ENCODE data around the gene NUP210. TPM values are rescaled to one million over a fixed set of nuclear protein-coding genes. Genes with fewer than 3 reads are reported as not detected.
"Not testable (repeated sequence)": the region's sequence is repeated elsewhere in the genome, so short reads cannot be mapped to it uniquely, and the experiment has no call there.

Gene NUP210
- total RNA-seq, 4 donors from 2014 or later = 9.8 to 24.6 (median 17.7) TPM

DNA sequence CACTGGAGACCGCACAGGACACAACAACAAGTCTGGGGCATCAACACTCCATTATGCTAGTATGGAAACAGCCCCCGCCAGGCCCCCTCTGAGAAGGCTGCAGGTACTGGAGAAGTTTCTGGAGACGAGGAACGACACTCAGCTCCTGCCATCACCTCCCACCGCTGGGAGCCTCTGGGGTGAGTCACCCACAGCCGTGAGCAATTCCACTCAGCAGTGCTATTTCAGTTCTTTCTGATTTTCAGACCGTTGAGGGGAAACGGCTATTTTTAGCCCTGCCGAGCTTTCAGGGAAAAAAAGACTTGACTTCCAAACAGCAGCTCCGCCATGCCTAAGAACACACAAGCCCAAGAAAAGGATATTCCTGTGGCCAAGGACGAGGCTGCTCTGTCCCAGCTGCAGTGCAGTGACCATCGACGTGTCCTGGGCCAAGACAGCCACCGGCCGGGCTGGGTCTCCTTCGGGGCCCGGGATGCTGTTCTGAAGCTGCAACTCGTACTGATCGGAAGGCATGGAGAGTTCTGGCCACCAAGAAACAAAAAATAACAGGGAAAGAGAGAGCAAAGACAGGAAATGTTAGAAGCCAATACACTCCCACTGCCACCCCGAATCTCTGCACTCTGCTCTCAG is 40.8 kb downstream of the NUP210 start:
- Histone ChIP-seq H3K4me1 (no peaks in the 10 kb centered on the region), H3K9me3 (no peaks in the 10 kb centered on the region), H3K36me3 (peaks cover 0 to 3% of the 10 kb centered on the region in 2 donors), H3K27me3 (no peaks in the 10 kb centered on the region), H3K27ac (no peak overlapping the region), H3K4me3 (replicated peaks in 1 of 3) (no peak overlapping the region)
- TF ChIP-seq, protein P1, sequence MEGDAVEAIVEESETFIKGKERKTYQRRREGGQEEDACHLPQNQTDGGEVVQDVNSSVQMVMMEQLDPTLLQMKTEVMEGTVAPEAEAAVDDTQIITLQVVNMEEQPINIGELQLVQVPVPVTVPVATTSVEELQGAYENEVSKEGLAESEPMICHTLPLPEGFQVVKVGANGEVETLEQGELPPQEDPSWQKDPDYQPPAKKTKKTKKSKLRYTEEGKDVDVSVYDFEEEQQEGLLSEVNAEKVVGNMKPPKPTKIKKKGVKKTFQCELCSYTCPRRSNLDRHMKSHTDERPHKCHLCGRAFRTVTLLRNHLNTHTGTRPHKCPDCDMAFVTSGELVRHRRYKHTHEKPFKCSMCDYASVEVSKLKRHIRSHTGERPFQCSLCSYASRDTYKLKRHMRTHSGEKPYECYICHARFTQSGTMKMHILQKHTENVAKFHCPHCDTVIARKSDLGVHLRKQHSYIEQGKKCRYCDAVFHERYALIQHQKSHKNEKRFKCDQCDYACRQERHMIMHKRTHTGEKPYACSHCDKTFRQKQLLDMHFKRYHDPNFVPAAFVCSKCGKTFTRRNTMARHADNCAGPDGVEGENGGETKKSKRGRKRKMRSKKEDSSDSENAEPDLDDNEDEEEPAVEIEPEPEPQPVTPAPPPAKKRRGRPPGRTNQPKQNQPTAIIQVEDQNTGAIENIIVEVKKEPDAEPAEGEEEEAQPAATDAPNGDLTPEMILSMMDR (IDR thresholded peaks at IDR 0.05) = no peak
- no peak for TF ChIP-seq POLR2A (IDR thresholded peaks at IDR 0.05)
- no peak for DNase-seq
- intact Hi-C loops (cut with DNase I) = no loop called here
- WGBS, 2 donors = 62 to 79% methylated on average over 20 of the region's 20 CpGs

DNA sequence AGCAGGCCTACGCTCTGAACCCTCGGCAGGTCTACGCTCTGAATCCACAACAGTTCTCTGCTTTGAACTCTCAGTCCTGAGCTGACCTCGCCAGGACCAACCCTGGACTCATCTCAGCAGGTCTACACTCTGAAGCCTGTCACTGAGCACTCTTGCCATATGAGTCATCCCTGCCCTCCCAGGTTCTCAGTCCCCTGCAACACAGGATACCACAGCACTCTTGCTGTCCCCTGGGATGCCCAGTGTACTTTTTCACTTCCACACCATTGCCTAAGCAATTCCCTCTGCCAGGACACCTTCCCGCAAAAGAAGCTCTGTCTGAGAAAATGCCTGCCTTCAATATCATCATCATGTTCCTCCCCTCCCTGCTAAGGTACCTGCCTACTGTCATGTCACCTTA is 42.0 kb downstream of the NUP210 start:
- H3K36me3 ChIP-seq = peaks cover under 1 to 3% of the 10 kb centered on the region in 2 donors
- no peaks in the 10 kb centered on the region for H3K9me3 ChIP-seq
- H3K4me3 ChIP-seq (replicated peaks in 1 of 3) = no peak overlapping the region
- no peaks in the 10 kb centered on the region for H3K4me1 ChIP-seq
- no peaks in the 10 kb centered on the region for H3K27me3 ChIP-seq
- no peak for TF ChIP-seq POLR2A (IDR thresholded peaks at IDR 0.05)
- TF ChIP-seq, protein P1 (IDR thresholded peaks at IDR 0.05) = no peak
- DNase-seq = no peak
- 94 to 98% methylated on average over 5 of the region's 5 CpGs for WGBS, 2 donors
- intact Hi-C loops (cut with DNase I) = no loop called here
- H3K27ac ChIP-seq = no peak overlapping the region

DNA sequence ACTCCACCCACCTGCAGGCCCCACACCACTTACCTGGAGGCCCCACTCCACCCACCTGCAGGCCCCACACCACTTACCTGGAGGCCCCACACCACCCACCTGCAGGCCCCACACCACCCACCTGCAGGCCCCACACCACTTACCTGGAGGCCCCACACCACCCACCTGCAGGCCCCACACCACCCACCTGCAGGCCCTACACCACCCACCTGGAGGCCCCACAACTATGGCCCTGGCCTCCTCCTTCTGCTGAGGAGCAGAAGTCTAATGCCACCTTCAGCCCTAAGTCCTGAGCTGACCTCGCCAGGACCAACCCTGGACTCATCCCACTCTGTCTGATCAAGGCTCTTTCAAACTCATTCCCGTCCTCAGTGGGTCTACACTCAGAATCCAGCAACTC is 42.4 kb downstream of the NUP210 start:
- H3K27me3 ChIP-seq; DNase-seq; H3K27ac ChIP-seq; H3K36me3 ChIP-seq; H3K4me3 ChIP-seq (replicated peaks in 1 of 3); H3K4me1 ChIP-seq; intact Hi-C loops (cut with DNase I); H3K9me3 ChIP-seq: not testable (repeated sequence)
- 100% methylated on average over 2 of the region's 2 CpGs for WGBS, 2 donors

DNA sequence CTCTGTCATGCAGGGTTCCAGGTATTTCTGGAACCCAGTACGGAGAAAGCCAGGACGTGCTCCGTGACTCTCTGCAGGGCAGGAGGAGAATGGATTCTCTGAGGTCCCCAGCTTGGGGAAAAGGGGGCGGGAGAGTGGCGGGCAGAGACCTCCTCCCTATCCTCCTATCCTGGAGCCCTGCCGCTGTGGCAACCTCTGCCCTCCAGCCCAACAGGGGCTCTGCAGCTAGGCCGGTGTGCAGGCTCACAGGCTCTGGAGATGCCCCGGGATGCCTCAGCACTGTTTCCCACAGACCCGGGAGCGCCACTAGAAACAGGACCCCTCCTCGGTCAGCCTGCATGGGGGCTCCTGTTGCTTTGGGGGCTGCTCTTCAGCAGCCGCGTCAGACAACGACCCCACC is 43.1 kb downstream of the NUP210 start:
- no peaks in the 10 kb centered on the region for H3K9me3 ChIP-seq
- H3K27ac ChIP-seq = no peak overlapping the region
- WGBS, 2 donors = 94 to 100% methylated on average over 7 to 9 of the region's 14 CpGs
- DNase-seq = no peak
- H3K36me3 ChIP-seq = peaks cover 3 to 9% of the 10 kb centered on the region in 2 donors
- no peaks in the 10 kb centered on the region for H3K4me1 ChIP-seq
- no peak overlapping the region for H3K4me3 ChIP-seq (replicated peaks in 1 of 3)
- no peaks in the 10 kb centered on the region for H3K27me3 ChIP-seq
- intact Hi-C loops (cut with DNase I) = no loop called here
- TF ChIP-seq, protein P1 (IDR thresholded peaks at IDR 0.05) = no peak
- no peak for TF ChIP-seq POLR2A (IDR thresholded peaks at IDR 0.05)

DNA sequence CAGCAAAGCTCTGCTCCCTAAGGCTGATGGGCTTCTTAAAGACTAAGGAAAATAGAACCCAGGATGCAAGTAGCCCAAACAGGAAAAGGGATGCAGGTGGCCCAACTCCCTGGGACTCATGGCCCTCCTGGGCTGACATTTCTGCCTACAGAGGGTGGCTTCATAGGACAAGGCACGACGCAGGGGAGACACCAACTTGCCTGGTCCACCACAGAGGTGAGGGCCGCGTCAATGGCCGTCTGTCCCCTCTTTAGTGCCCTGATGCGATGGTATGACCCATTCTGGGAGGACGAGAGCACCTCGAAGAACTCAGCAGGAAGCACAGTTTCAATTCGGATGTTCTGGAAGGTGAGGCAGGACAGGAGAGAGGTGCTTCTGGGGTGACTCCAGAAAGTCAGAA is 44.0 kb downstream of the NUP210 start:
- H3K27ac ChIP-seq = no peak overlapping the region
- no peak for DNase-seq
- peaks cover 3 to 9% of the 10 kb centered on the region in 2 donors for H3K36me3 ChIP-seq
- H3K27me3 ChIP-seq = no peaks in the 10 kb centered on the region
- H3K9me3 ChIP-seq = no peaks in the 10 kb centered on the region
- WGBS, 2 donors = 96 to 97% methylated on average over 8 to 9 of the region's 9 CpGs
- TF ChIP-seq POLR2A (IDR thresholded peaks at IDR 0.05) = no peak
- TF ChIP-seq, protein P1 (IDR thresholded peaks at IDR 0.05) = no peak
- no peak overlapping the region for H3K4me3 ChIP-seq (replicated peaks in 1 of 3)
- intact Hi-C loops (cut with DNase I) = no loop called here
- no peaks in the 10 kb centered on the region for H3K4me1 ChIP-seq

All from thyroid gland (tissue), 4 donors.